Natural killer cell treated with Interleukin-12 subunit alpha and Interleukin-12 subunit beta and Interleukin-15 and Interleukin-18, amount 100 ng/mL, for 72 hours (primary cell): ENCODE data around the gene MROH8. TPM values are rescaled to one million over a fixed set of nuclear protein-coding genes. Genes with fewer than 3 reads are reported as not detected.
"Not testable (repeated sequence)": the region's sequence is repeated elsewhere in the genome, so short reads cannot be mapped to it uniquely, and the experiment has no call there.

Experiments
- ATAC-seq, 2 donors: fragments of 150-1000 bp; cut with Tn5 transposase in 1 of 2; sonication (Bioruptor Pico), chemical (Tn5 transposase) in 1 of 2; 2 replicates each; pipeline ENCODE4 v1.10.0; 2021
- DNase-seq: peaks from one replicate; pipeline ENCODE4 v3.0.0; 2022; ENCODE audit warnings: low spot score
- H3K27ac Mint-ChIP-seq, 2 donors: 1 replicate in 1 of 2; 2 replicates in 1 of 2; pipeline ENCODE4 v1.8.0; 2022; ENCODE audit warnings: mixed read lengths in 2 of 2, mild to moderate bottlenecking in 1 of 2, moderate library complexity in 1 of 2
- H3K27me3 Mint-ChIP-seq, 2 donors: 1 replicate in 1 of 2; 2 replicates in 1 of 2; pipeline ENCODE4 v1.8.0; 2022; ENCODE audit warnings: mixed read lengths in 2 of 2
- H3K36me3 Mint-ChIP-seq: one replicate; pipeline ENCODE4 v1.8.0; 2022; ENCODE audit warnings: mixed read lengths
- H3K4me1 Mint-ChIP-seq, 2 donors: 1 replicate in 1 of 2; 2 replicates in 1 of 2; pipeline ENCODE4 v1.8.0; 2022; ENCODE audit warnings: low read depth in 2 of 2, mixed read lengths in 2 of 2, mild to moderate bottlenecking in 1 of 2
- H3K4me3 Mint-ChIP-seq: one replicate; pipeline ENCODE4 v1.8.0; 2022; ENCODE audit warnings: mixed read lengths
- H3K9me3 Mint-ChIP-seq: 2 replicates; pipeline ENCODE4 v1.8.0; 2022; ENCODE audit warnings: mixed read lengths
- total RNA-seq, 2 donors: library from RNA; stranded (reverse); gene quantifications; one replicate each; pipeline ENCODE4 v1.2.3, GENCODE V29; 2022

Gene MROH8
- total RNA-seq, 2 donors from 2014 or later: 0.95 to 2.1 TPM

DNA sequence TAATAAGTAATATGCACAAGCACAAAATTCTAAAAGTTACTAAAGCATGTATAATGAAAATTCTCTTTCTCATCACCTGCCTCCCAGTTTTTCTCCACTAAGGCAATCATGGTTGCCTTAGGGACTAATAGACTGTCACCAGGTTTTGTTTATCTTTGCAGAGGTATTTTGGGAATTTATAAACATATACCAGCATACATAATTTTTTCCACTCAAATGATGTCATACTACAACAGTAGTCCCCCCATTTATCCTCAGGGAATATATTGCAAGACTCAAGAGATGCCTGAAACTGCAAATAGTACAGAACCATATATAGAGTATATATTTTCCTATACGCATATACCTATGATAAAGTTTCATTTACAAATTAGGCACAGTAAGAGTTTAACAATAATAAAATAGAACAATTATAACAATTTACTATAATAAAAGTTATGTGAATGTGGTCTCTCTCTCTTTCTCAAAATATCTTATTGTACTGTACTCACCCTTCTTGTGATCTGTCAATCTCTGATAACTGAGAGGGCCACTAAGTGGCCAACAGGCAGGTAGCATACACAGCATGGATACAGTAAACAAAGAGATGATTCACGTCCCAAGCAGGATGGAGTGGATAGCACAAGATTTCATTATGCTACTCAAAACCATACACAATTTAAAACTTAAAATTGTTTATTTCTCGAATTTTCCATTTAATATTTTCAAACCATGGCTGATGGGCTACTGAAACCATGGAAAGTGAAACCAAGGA lies 103.2 kb downstream of the MROH8 start:
- no peak overlapping the region for H3K27ac Mint-ChIP-seq
- H3K9me3 Mint-ChIP-seq: no peaks in the 10 kb centered on the region
- ATAC-seq (no peak), DNase-seq (no peak)
- H3K4me3 Mint-ChIP-seq: no peak overlapping the region
- no peaks in the 10 kb centered on the region for H3K27me3 Mint-ChIP-seq
- peaks cover 15 to 21% of the 10 kb centered on the region in 2 donors for H3K4me1 Mint-ChIP-seq
- H3K36me3 Mint-ChIP-seq: peaks cover 6% of the 10 kb centered on the region

DNA sequence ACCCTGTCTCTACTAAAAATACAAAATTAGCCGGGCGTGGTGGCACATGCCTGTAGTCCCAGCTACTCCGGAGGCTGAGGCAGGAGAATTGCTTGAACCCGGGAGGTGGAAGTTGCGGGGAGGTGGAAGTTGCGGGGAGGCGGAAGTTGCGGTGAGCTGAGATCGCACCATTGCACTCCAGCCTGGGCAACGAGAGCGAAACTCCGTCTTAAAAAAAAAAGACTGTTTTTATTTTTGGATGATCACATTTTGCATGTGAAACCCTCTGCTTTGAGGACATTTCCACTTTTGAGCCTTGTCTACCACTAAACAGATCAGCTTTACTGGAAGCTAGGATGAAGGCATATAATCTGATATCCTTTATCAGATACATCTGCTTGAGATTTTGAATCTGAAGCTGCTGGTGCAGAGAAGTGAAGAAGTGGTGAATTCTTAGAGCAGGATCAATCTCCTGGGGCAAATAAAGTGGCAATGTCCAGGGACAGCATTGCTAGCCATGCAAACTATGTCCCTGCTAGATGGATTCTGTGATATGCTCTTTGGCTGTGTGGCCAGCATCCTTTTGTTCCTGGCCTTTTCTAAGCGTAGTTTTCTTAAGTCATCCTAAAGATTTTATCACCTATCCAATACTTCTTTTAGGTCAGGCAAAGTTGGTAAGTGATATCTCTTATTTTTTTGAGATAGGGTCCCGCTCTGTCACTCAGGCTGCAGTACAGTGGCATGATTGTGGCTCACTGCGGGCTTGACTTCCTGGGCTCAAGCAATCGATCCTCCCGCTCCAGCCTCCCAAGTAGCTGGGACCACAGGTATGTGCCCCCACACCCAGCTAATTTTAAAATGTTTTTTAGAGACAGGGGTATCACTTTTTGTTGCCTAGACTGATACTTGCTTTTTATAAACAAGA lies 106.8 kb downstream of the MROH8 start:
- Mint-ChIP-seq H3K4me3 (no peak overlapping the region), H3K4me1 (peaks cover 10 to 12% of the 10 kb centered on the region in 2 donors), H3K9me3 (no peaks in the 10 kb centered on the region), H3K27ac (peak overlapping the region; percentile 60 to 77), H3K36me3 (no peaks in the 10 kb centered on the region), H3K27me3 (no peaks in the 10 kb centered on the region)
- no peak for ATAC-seq
- DNase-seq: no peak

DNA sequence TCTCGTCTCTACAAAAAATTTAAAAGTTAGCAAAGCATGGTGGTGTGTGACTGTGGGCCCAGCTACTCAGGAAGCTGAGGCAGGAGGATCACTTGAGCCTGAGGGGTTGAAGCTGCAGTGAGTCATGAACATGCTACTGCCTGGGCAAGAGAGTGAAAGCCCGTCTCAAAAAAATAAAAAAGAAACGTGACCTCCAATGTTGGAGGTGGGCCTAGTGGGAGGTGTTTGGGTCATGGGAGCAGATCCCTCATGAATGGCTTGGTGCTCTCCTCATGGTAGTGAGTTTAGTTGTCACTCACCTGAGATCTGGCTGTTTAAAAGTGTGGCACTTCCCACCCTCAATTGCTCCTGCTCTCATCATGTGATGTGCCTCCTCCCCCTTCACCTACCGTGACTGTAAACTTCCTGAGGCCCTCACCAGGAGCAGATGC lies 107.9 kb downstream of the MROH8 start:
- DNase-seq: no peak

DNA sequence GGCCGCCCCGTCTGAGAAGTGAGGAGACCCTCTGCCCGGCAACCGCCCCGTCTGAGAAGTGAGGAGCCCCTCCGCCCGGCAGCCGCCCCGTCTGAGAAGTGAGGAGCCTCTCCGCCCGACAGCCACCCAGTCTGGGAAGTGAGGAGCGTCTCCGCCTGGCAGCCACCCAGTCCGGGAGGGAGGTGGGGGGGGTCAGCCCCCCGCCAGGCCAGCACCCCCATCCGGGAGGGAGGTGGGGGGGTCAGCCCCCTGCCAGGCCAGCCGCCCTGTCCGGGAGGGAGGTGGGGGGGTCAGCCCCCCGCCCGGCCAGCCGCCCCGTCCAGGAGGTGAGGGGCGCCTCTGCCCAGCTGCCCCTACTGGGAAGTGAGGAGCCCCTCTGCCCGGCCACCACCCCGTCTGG lies 109.8 kb downstream of the MROH8 start:
- Mint-ChIP-seq H3K4me1 (peaks cover 10 to 12% of the 10 kb centered on the region in 2 donors), H3K36me3 (peaks cover 11% of the 10 kb centered on the region)
- H3K4me3 Mint-ChIP-seq: not testable (repeated sequence)

More for the DNA sequence above, 107.9 kb downstream of the MROH8 start:
- Mint-ChIP-seq H3K4me1 (peaks cover 10 to 12% of the 10 kb centered on the region in 2 donors), H3K9me3 (no peaks in the 10 kb centered on the region), H3K4me3 (no peak overlapping the region), H3K27me3 (no peaks in the 10 kb centered on the region), H3K27ac (peak overlapping the region; percentile 60 to 77), H3K36me3 (peaks cover 2% of the 10 kb centered on the region)
- ATAC-seq: peak in 1 of 2 donors; percentile 65

DNA sequence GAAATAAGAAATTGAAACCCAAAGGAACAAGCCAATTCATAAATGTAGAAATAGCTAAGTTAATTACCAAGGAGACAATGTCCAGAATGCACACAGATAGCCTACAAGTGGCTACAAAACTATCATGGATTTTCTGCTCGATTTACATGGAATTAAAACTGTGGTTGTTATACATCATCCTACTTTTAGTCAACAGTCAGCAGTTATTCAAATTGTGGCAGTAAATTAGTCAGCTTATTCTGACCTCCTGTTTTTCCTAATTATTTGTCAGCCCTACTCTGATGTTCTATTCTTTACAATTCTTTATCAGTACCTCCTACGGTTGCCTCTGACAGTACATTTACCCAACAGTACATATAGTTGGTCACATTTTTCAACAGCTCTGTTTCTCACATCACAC lies 113.2 kb downstream of the MROH8 start:
- no peak overlapping the region for H3K4me3 Mint-ChIP-seq
- no peak for DNase-seq
- H3K4me1 Mint-ChIP-seq: peaks cover 2 to 4% of the 10 kb centered on the region in 2 donors
- ATAC-seq: no peak
- H3K27ac Mint-ChIP-seq: no peak overlapping the region
- H3K27me3 Mint-ChIP-seq: no peaks in the 10 kb centered on the region
- H3K9me3 Mint-ChIP-seq: no peaks in the 10 kb centered on the region
- peaks cover 20% of the 10 kb centered on the region for H3K36me3 Mint-ChIP-seq

More for the DNA sequence above, 109.8 kb downstream of the MROH8 start:
- not testable (repeated sequence) for H3K9me3 Mint-ChIP-seq, DNase-seq, H3K27me3 Mint-ChIP-seq, H3K27ac Mint-ChIP-seq, ATAC-seq

DNA sequence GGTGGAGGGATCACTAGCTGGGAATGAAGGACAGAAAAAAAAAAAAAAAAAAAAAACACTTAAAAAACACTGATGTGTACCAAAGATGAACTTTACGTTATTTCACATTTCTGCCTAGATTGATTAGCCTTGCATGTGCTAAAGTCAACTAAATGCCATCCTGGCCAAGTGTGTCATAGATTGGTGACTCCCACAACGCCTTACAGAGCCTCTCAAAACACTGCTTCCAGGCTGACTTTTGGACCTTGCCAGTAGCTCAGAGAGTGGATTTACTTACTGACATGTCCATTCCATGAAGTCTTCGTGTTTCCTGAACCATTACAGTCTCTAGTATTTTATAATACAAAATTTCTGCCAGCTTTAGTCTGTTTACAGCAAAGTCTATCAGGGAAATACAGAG lies 124.1 kb downstream of the MROH8 start:
- no peak overlapping the region for H3K4me3 Mint-ChIP-seq
- no peaks in the 10 kb centered on the region for H3K4me1 Mint-ChIP-seq
- H3K36me3 Mint-ChIP-seq: peaks cover 56% of the 10 kb centered on the region
- no peak overlapping the region for H3K27ac Mint-ChIP-seq
- DNase-seq (no peak), ATAC-seq (no peak)
- H3K9me3 Mint-ChIP-seq: no peaks in the 10 kb centered on the region
- H3K27me3 Mint-ChIP-seq: no peaks in the 10 kb centered on the region

DNA sequence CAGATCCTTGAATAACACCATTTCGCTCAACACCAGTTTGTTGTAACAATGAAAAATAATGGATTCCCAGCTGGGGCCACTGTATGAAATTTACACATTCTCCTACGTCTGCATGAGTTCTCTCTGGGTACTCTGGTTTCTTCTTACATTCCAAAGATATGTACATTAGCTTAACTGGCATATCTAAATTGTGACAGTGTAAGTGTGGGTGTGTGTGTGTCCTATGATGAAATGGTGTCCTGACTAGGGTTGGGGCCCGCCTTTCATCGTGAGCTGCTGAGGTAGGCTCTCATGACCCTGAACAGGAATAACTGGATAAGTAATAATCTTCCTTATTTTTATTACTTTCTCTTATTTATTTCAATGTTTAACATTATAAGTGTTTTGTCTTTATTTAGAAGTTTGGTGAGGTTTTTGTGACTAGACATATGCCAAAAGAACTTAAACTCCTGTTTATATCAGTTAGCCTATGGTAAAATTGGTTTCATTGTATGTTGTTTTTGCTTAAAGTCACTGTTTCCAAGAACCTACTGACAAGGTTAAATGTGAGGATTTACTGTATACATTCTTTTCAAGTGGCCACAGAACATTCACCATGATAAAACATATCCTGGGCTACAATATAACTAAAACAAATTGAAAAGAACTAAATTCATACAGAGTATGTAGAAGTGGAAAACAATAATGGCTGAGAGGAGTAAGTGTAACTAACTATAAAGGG lies 126.0 kb downstream of the MROH8 start:
- Mint-ChIP-seq H3K27me3 (no peaks in the 10 kb centered on the region), H3K4me3 (no peak overlapping the region), H3K4me1 (peaks cover 0 to 1% of the 10 kb centered on the region in 2 donors), H3K36me3 (peaks cover 46% of the 10 kb centered on the region), H3K9me3 (no peaks in the 10 kb centered on the region), H3K27ac (no peak overlapping the region)
- ATAC-seq (no peak), DNase-seq (no peak)

Other genes with a start within 250 kb of the MROH8 start
- 10 to 100 TPM; 74.9 to 86.0 TPM for gene SAMHD1, start 227.8 kb downstream of the MROH8 start, total RNA-seq
- gene RBL1, start 83.6 kb downstream of the MROH8 start, total RNA-seq: 10 to 100 TPM; 35.6 to 58.3 TPM
- 100 to 1,000 TPM; 211 to 259 TPM for gene RPN2, start 218 bp downstream of the MROH8 start, total RNA-seq
- gene GHRH, start 82.3 kb upstream of the MROH8 start, total RNA-seq: not detected
- gene MANBAL, start 110.1 kb upstream of the MROH8 start, total RNA-seq: 10 to 100 TPM; 12.7 to 14.4 TPM
- 1 to 10 TPM; 6.8 to 8.6 TPM for gene SRC, start 166.6 kb upstream of the MROH8 start, total RNA-seq